CD4-positive, alpha-beta memory T cell (primary cell): ENCODE measurements around the gene PLEKHG2. TPM values are rescaled to one million over a fixed set of nuclear protein-coding genes. Genes with fewer than 3 reads are reported as not detected.

Source experiments
- CTCF ChIA-PET: fragments of 350-600 bp; sonication (Branson Sonifier 250); formaldehyde crosslinking; loops from one replicate; lab custom pipeline; 2021; ENCODE audit warnings: inconsistent platforms; ENCODE audit not compliant: partially characterized antibody; lab: Charles Lee
- POLR2A ChIA-PET: fragments of 350-600 bp; sonication (Branson Sonifier 250); formaldehyde crosslinking; loops from one replicate; lab custom pipeline; 2021; ENCODE audit not compliant: partially characterized antibody; lab: Charles Lee
- DNase-seq, 5 donors: peaks; one replicate each; pipeline versions ENCODE4 v3.0.0 to v3.0.0-alpha.2; 2020 to 2022; ENCODE audit warnings: mixed read lengths in 1 of 5
- H3K27ac ChIP-seq: one replicate; pipeline ENCODE4 v1.7.0; 2013; ENCODE audit warnings: low read depth, low read length
- H3K27me3 ChIP-seq: 2 replicates; pipeline ENCODE4 v1.7.0; 2013; ENCODE audit warnings: mild to moderate bottlenecking, low read length, moderate library complexity; ENCODE audit not compliant: insufficient read depth
- H3K36me3 ChIP-seq: 2 replicates; pipeline ENCODE4 v1.7.0; 2013; ENCODE audit warnings: mild to moderate bottlenecking, low read length, moderate library complexity; ENCODE audit not compliant: insufficient read depth
- H3K4me1 ChIP-seq: 2 replicates; pipeline ENCODE4 v1.7.0; 2013; ENCODE audit warnings: mild to moderate bottlenecking, low read length, moderate library complexity; ENCODE audit not compliant: insufficient read depth
- H3K4me3 ChIP-seq, 2 donors: one replicate each; pipeline ENCODE4 v1.7.0; 2013; ENCODE audit warnings: low read length in 2 of 2, mild to moderate bottlenecking in 1 of 2
- H3K9me3 ChIP-seq, 2 donors: one replicate each; pipeline ENCODE4 v1.7.0; 2013; ENCODE audit warnings: low read length in 2 of 2, control low read depth in 1 of 2; ENCODE audit not compliant: control insufficient read depth in 1 of 2
- H3K27ac Mint-ChIP-seq, 7 donors: one replicate each; pipeline ENCODE4 v1.8.0; 2020 to 2021; ENCODE audit warnings: mixed read lengths in 7 of 7, mild to moderate bottlenecking in 6 of 7, inconsistent platforms in 3 of 7, moderate library complexity in 3 of 7
- H3K27me3 Mint-ChIP-seq, 2 donors: one replicate each; pipeline ENCODE4 v1.8.0; 2020 to 2021; ENCODE audit warnings: mixed read lengths in 2 of 2
- H3K36me3 Mint-ChIP-seq, 2 donors: one replicate each; pipeline ENCODE4 v1.8.0; 2020 to 2021; ENCODE audit warnings: mixed read lengths in 2 of 2, inconsistent platforms in 1 of 2, mild to moderate bottlenecking in 1 of 2
- H3K4me1 Mint-ChIP-seq, 4 donors: one replicate each; pipeline ENCODE4 v1.8.0; 2020 to 2021; ENCODE audit warnings: mixed read lengths in 4 of 4, mild to moderate bottlenecking in 1 of 4
- H3K4me3 Mint-ChIP-seq, 8 donors: one replicate each; pipeline ENCODE4 v1.8.0; 2020 to 2021; ENCODE audit warnings: mixed read lengths in 8 of 8, mild to moderate bottlenecking in 7 of 8, moderate library complexity in 6 of 8, inconsistent platforms in 3 of 8
- H3K9me3 Mint-ChIP-seq, 8 donors: one replicate each; pipeline ENCODE4 v1.8.0; 2020 to 2021; ENCODE audit warnings: mixed read lengths in 8 of 8, mild to moderate bottlenecking in 5 of 8, inconsistent platforms in 3 of 8, moderate library complexity in 1 of 8
- intact Hi-C: fragments of 100-400 bp; cut with micrococcal nuclease; formaldehyde crosslinking; loops from one replicate; pipeline ENCODE4 v1.15.1; 2023
- polyA plus RNA-seq, 2 donors: library from polyadenylated mRNA; unstranded; fragments of 300-500 nt; fragmentation: Illumina TruSeq; gene quantifications; one replicate each; pipeline ENCODE4 v1.2.3, GENCODE V29; 2021
- total RNA-seq, 2 experiments: library from RNA; stranded (reverse); gene quantifications; one replicate each; pipeline ENCODE4 v1.2.3, GENCODE V29; 2021

The PLEKHG2 gene
- total and polyA plus RNA-seq, 4 experiments from 2014 or later: 1.4 to 17.0 (median 8.6) TPM

DNA sequence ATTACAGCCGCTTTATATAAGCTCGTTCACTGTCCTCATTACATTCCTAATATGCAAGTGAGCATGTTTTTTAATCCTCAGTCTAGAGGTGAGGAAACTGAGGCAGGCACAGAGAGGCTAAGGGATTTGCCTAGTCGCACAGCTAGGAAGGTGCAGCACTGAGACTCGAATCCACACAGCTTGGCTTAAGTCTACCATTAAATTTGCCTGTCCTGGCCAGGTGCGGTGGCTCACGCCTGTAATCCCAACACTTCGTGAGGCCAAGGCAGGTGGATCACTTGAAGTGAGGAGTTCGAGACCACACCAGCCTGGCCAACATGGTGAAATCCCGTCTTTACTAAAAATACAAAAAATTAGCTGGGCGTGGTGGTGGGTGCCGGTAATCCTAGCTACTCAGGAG lies 15.2 kb downstream of the PLEKHG2 start:
- ChIA-PET POLR2A (interaction anchor here (1.0 to 2.4 kb wide), 4 partner anchors 8 to 15 kb away, joined by 3 to 13 read pairs (median 4); partner anchors contain the start of genes PLEKHG2 and RPS16), CTCF (interaction anchor here (2.1 kb wide), 1 partner anchor 16 kb away, joined by 5 read pairs; no protein-coding TSS in a partner anchor)
- DNase-seq: no peak
- no peaks in the 10 kb centered on the region for H3K27me3 Mint-ChIP-seq
- no peak overlapping the region for H3K27ac ChIP-seq
- no peaks in the 10 kb centered on the region for H3K27me3 ChIP-seq
- H3K4me3 ChIP-seq: no peak overlapping the region
- no peaks in the 10 kb centered on the region for H3K9me3 Mint-ChIP-seq
- peak overlapping the region in 2 of 7 donors; percentile 7 to 78 for H3K27ac Mint-ChIP-seq
- peaks cover 6 to 17% (median 16%) of the 10 kb centered on the region in 4 donors for H3K4me1 Mint-ChIP-seq
- intact Hi-C loops: no loop called here
- no peaks in the 10 kb centered on the region for H3K9me3 ChIP-seq
- peaks cover 16% of the 10 kb centered on the region for H3K36me3 ChIP-seq
- no peak overlapping the region for H3K4me3 Mint-ChIP-seq
- peaks cover 13% of the 10 kb centered on the region for H3K4me1 ChIP-seq
- H3K36me3 Mint-ChIP-seq: peaks cover 12 to 29% of the 10 kb centered on the region in 2 donors

- intact Hi-C loops: no loop called here
- CTCF ChIA-PET: interaction anchor here (1.1 to 2.1 kb wide), 2 partner anchors 17 to 86 kb away, joined by 3 to 5 read pairs; partner anchors contain the start of gene SAMD4B
- DNase-seq: no peak
Observed at GRCh38 chr19:39428283-39429112, 16.0 kb downstream of the PLEKHG2 start.

DNA sequence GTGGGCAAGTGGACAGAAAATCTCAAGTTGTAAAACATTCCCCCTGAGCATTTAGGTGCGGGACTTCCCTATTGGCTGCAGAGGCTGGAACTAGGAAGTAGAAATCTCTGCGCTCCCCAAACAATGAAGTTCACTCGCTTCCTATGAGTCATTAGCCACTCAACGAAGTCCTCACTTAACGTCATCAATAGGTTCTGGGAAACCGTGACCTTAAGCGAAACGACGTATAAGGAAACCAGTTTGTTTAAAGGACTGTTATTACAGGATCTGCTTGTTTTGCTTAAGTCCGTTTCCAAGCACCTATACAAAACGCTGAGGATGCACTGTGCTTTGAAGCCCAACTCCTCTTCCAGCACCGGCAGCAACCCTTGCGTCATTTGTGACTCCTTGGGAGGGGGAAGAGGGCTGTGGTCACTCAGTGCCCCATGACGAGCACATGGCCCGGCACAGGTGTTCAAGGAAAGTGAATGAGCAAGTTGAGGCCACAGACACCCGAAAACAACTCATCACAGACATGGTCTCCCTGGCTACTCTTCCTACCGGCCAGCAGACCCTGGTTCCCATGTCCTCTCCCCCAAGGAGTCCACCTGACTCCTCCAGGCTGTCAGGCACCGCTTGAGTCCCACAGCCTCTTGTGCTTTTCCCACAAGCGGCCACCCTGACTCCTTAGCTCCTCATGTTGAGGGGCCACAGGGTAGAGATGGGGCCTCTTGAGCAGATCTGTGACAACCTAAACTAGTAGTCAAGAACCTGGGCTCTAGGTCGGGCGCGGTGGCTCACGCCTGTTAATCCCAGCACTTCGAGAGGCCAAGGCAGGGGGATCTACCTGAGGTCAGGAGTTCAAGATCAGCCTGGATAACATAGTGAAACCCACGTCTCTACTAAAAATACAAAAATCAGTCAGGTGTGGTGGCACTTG lies 18.5 kb downstream of the PLEKHG2 start:
- H3K4me3 Mint-ChIP-seq: peak overlapping the region; percentile 20 to 78 (median 40)
- H3K27ac Mint-ChIP-seq: peak overlapping the region; percentile 89 to 99 (median 94)
- peaks cover 29 to 49% of the 10 kb centered on the region in 2 donors for H3K36me3 Mint-ChIP-seq
- POLR2A ChIA-PET: interaction anchor here (1.0 to 6.4 kb wide), 6 partner anchors 9 to 39 kb away, joined by 3 to 153 read pairs (median 4); partner anchors contain the start of genes MED29 and SUPT5H
- CTCF ChIA-PET: interaction anchor here (0.5 to 1.0 kb wide), 2 partner anchors 9 to 130 kb away, joined by 3 to 4 read pairs; no protein-coding TSS in a partner anchor
- peaks cover 24 to 50% (median 37%) of the 10 kb centered on the region in 4 donors for H3K4me1 Mint-ChIP-seq
- H3K27me3 Mint-ChIP-seq: no peaks in the 10 kb centered on the region
- peaks cover 0 to under 1% (median 0%) of the 10 kb centered on the region in 8 donors for H3K9me3 Mint-ChIP-seq
- Histone ChIP-seq H3K4me1 (peaks cover 35% of the 10 kb centered on the region), H3K27me3 (no peaks in the 10 kb centered on the region), H3K9me3 (no peaks in the 10 kb centered on the region), H3K27ac (peak overlapping the region; percentile 70), H3K4me3 (no peak overlapping the region), H3K36me3 (peaks cover 24% of the 10 kb centered on the region)
- DNase-seq: peak; percentile 71 to 98 (median 82)
- intact Hi-C loops: no loop called here

More at GRCh38 chr19:39428283-39429112, 16.0 kb downstream of the PLEKHG2 start:
- POLR2A ChIA-PET: interaction anchor here (1.0 to 1.4 kb wide), 5 partner anchors 10 to 37 kb away, joined by 3 to 4 read pairs (median 4); partner anchors contain the start of genes MED29 and PLEKHG2
- H3K36me3 Mint-ChIP-seq: peaks cover 17 to 37% of the 10 kb centered on the region in 2 donors
- Histone ChIP-seq H3K4me3 (no peak overlapping the region), H3K27ac (no peak overlapping the region), H3K36me3 (peaks cover 18% of the 10 kb centered on the region), H3K9me3 (no peaks in the 10 kb centered on the region), H3K4me1 (peaks cover 18% of the 10 kb centered on the region), H3K27me3 (no peaks in the 10 kb centered on the region)
- H3K4me3 Mint-ChIP-seq: no peak overlapping the region
- peaks cover 9 to 25% (median 22%) of the 10 kb centered on the region in 4 donors for H3K4me1 Mint-ChIP-seq
- no peaks in the 10 kb centered on the region for H3K9me3 Mint-ChIP-seq
- H3K27ac Mint-ChIP-seq: peak overlapping the region in 3 of 7 donors; percentile 48 to 78 (median 78)
- H3K27me3 Mint-ChIP-seq: no peaks in the 10 kb centered on the region

- Histone ChIP-seq H3K4me3 (no peak overlapping the region), H3K27me3 (no peaks in the 10 kb centered on the region), H3K27ac (no peak overlapping the region), H3K4me1 (peaks cover 43% of the 10 kb centered on the region), H3K9me3 (no peaks in the 10 kb centered on the region), H3K36me3 (peaks cover 24% of the 10 kb centered on the region)
- peaks cover 30 to 59% (median 44%) of the 10 kb centered on the region in 4 donors for H3K4me1 Mint-ChIP-seq
- H3K27ac Mint-ChIP-seq: peak overlapping the region; percentile 57 to 99 (median 78)
- ChIA-PET POLR2A (interaction anchor here (0.8 to 6.4 kb wide), 10 partner anchors 8 to 48 kb away, joined by 3 to 153 read pairs (median 4); partner anchors contain the start of genes PLEKHG2, SUPT5H and TIMM50), CTCF (interaction anchor here (0.6 to 2.7 kb wide), 4 partner anchors 21 to 115 kb away, joined by 3 to 9 read pairs (median 4); partner anchors contain the start of gene PLEKHG2)
- H3K4me3 Mint-ChIP-seq: peak overlapping the region in 4 of 8 donors; percentile 2 to 52 (median 28)
- H3K9me3 Mint-ChIP-seq: peaks cover 0 to 5% (median 0%) of the 10 kb centered on the region in 8 donors
- H3K27me3 Mint-ChIP-seq: peaks cover 0 to 1% of the 10 kb centered on the region in 2 donors
- intact Hi-C loops: no loop called here
- peaks cover 29 to 49% of the 10 kb centered on the region in 2 donors for H3K36me3 Mint-ChIP-seq
- peak in 1 of 5 donors; percentile 13 for DNase-seq
Observed at GRCh38 chr19:39432677-39433025, 20.2 kb downstream of the PLEKHG2 start.

GRCh38 chr19:39433480-39434079 lies 21.1 kb downstream of the PLEKHG2 start:
- no peak overlapping the region for H3K4me3 ChIP-seq
- CTCF ChIA-PET: interaction anchor here (0.6 to 2.7 kb wide), 2 partner anchors 36 to 114 kb away, joined by 4 to 9 read pairs; no protein-coding TSS in a partner anchor
- Mint-ChIP-seq H3K36me3 (peaks cover 29 to 49% of the 10 kb centered on the region in 2 donors), H3K4me1 (peaks cover 30 to 59% (median 44%) of the 10 kb centered on the region in 4 donors), H3K27ac (peak overlapping the region; percentile 68 to 100 (median 99)), H3K4me3 (peak overlapping the region in 7 of 8 donors; percentile 30 to 100 (median 67)), H3K27me3 (peaks cover 0 to 1% of the 10 kb centered on the region in 2 donors), H3K9me3 (peaks cover 0 to 5% (median 0%) of the 10 kb centered on the region in 8 donors)
- peaks cover 24% of the 10 kb centered on the region for H3K36me3 ChIP-seq
- H3K27me3 ChIP-seq: no peaks in the 10 kb centered on the region
- intact Hi-C loops: no loop called here
- POLR2A ChIA-PET: interaction anchor here (0.6 to 6.4 kb wide), 15 partner anchors 10 to 98 kb away, joined by 3 to 153 read pairs (median 3); partner anchors contain the start of genes GMFG, PLEKHG2, SUPT5H and TIMM50
- H3K9me3 ChIP-seq: no peaks in the 10 kb centered on the region
- H3K4me1 ChIP-seq: peaks cover 43% of the 10 kb centered on the region
- peak overlapping the region; percentile 90 for H3K27ac ChIP-seq
- DNase-seq: peak in 1 of 5 donors; percentile 24
